HG03354 (cell line): ENCODE data around the gene ZNF324B.
"Not testable (repeated sequence)": the region's sequence is repeated elsewhere in the genome, so short reads cannot be mapped to it uniquely, and the experiment has no call there.

Experiments
- ATAC-seq: cut with Tn5 transposase; IDR thresholded peaks from one replicate; pipeline ENCODE4 v1.9.1; 2021; ENCODE audit warnings: mild to moderate bottlenecking; ENCODE audit not compliant: unreplicated experiment, poor library complexity, severe bottlenecking

The ZNF324B gene

GRCh38 chr19:58477871-58478270 lies 26.4 kb downstream of the ZNF324B start:
- ATAC-seq = no peak

GRCh38 chr19:58479303-58479702 lies 27.9 kb downstream of the ZNF324B start:
- ATAC-seq = no peak

GRCh38 chr19:58479736-58480480 lies 28.5 kb downstream of the ZNF324B start:
- no peak for ATAC-seq

GRCh38 chr19:58480481-58480830 lies 29.0 kb downstream of the ZNF324B start:
- no peak for ATAC-seq

GRCh38 chr19:58480831-58481230 lies 29.4 kb downstream of the ZNF324B start:
- no peak for ATAC-seq

- ATAC-seq = no peak
Observed at GRCh38 chr19:58482372-58482771, 30.9 kb downstream of the ZNF324B start.

- ATAC-seq = no peak
Observed at GRCh38 chr19:58483776-58484175, 32.4 kb downstream of the ZNF324B start.

GRCh38 chr19:58484349-58484748 lies 32.9 kb downstream of the ZNF324B start:
- not testable (repeated sequence) for ATAC-seq

GRCh38 chr19:58491393-58491792 lies 40.0 kb downstream of the ZNF324B start:
- no peak for ATAC-seq

GRCh38 chr19:58492265-58492664 lies 40.8 kb downstream of the ZNF324B start:
- ATAC-seq = no peak

GRCh38 chr19:58497634-58498170 lies 46.3 kb downstream of the ZNF324B start:
- ATAC-seq = no peak

- no peak for ATAC-seq
Observed at GRCh38 chr19:58498316-58499020, 47.0 kb downstream of the ZNF324B start.

- peak; percentile 86 for ATAC-seq
Observed at GRCh38 chr19:58499021-58499927, 47.9 kb downstream of the ZNF324B start.

GRCh38 chr19:58500242-58500641 lies 48.8 kb downstream of the ZNF324B start:
- no peak for ATAC-seq
